ENCODE results near the gene DNAH1.

GRCh38 chr3:52372822-52373504 lies 56.8 kb downstream of the DNAH1 start:
- TF ChIP-seq, protein P1, sequence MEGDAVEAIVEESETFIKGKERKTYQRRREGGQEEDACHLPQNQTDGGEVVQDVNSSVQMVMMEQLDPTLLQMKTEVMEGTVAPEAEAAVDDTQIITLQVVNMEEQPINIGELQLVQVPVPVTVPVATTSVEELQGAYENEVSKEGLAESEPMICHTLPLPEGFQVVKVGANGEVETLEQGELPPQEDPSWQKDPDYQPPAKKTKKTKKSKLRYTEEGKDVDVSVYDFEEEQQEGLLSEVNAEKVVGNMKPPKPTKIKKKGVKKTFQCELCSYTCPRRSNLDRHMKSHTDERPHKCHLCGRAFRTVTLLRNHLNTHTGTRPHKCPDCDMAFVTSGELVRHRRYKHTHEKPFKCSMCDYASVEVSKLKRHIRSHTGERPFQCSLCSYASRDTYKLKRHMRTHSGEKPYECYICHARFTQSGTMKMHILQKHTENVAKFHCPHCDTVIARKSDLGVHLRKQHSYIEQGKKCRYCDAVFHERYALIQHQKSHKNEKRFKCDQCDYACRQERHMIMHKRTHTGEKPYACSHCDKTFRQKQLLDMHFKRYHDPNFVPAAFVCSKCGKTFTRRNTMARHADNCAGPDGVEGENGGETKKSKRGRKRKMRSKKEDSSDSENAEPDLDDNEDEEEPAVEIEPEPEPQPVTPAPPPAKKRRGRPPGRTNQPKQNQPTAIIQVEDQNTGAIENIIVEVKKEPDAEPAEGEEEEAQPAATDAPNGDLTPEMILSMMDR (IDR thresholded peaks at IDR 0.05), result no peak
- TF ChIP-seq, protein P2, sequence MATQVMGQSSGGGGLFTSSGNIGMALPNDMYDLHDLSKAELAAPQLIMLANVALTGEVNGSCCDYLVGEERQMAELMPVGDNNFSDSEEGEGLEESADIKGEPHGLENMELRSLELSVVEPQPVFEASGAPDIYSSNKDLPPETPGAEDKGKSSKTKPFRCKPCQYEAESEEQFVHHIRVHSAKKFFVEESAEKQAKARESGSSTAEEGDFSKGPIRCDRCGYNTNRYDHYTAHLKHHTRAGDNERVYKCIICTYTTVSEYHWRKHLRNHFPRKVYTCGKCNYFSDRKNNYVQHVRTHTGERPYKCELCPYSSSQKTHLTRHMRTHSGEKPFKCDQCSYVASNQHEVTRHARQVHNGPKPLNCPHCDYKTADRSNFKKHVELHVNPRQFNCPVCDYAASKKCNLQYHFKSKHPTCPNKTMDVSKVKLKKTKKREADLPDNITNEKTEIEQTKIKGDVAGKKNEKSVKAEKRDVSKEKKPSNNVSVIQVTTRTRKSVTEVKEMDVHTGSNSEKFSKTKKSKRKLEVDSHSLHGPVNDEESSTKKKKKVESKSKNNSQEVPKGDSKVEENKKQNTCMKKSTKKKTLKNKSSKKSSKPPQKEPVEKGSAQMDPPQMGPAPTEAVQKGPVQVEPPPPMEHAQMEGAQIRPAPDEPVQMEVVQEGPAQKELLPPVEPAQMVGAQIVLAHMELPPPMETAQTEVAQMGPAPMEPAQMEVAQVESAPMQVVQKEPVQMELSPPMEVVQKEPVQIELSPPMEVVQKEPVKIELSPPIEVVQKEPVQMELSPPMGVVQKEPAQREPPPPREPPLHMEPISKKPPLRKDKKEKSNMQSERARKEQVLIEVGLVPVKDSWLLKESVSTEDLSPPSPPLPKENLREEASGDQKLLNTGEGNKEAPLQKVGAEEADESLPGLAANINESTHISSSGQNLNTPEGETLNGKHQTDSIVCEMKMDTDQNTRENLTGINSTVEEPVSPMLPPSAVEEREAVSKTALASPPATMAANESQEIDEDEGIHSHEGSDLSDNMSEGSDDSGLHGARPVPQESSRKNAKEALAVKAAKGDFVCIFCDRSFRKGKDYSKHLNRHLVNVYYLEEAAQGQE (IDR thresholded peaks at IDR 0.05; ENCODE audit: insufficient read depth in 1 of 2, low read depth in 2 of 2, low read length in 1 of 2), result no peak
- TF ChIP-seq POLR2AphosphoS5 (IDR thresholded peaks at IDR 0.05; ENCODE audit: low read depth, low read length) (no peak), TCF7L2 (IDR thresholded peaks at IDR 0.05; ENCODE audit: low read depth, low read length) (no peak)

Data from Panc1 (cell line).